SK-N-SH (cell line): ENCODE measurements around the gene DSCAML1.

Source experiments
- CTCF ChIP-seq: fragments of 200-600 bp; sonication (generic); IDR thresholded peaks from 2 replicates; pipeline ENCODE4 v1.6.1; 2017; ENCODE audit warnings: antibody characterized with exemption, mild to moderate bottlenecking, moderate library complexity
- EP300 ChIP-seq, 2 experiments: IDR thresholded peaks; 2 replicates each; pipeline versions ENCODE4 v1.4.0 to v1.6.1; 2012; ENCODE audit warnings: borderline replicate concordance in 1 of 2, low read depth in 1 of 2, low read length in 1 of 2
- RAD21 ChIP-seq: IDR thresholded peaks from 2 replicates; pipeline ENCODE4 v1.6.1; 2012; ENCODE audit warnings: mild to moderate bottlenecking, low read length
- REST ChIP-seq: IDR thresholded peaks from 2 replicates; pipeline ENCODE4 v1.6.1; 2012; ENCODE audit warnings: mild to moderate bottlenecking, low read depth, low read length, moderate library complexity
- SMC3 ChIP-seq: IDR thresholded peaks from 2 replicates; pipeline ENCODE4 v1.6.1; 2012; ENCODE audit warnings: low read depth, low read length, improper control_type of control experiment

- TF ChIP-seq CTCF (no peak), SMC3 (no peak), EP300 (IDR thresholded peaks at IDR 0.05; ENCODE audit: borderline replicate concordance in 1 of 2, low read depth in 1 of 2, low read length in 1 of 2) (no peak), REST (no peak), RAD21 (no peak)
Observed at GRCh38 chr11:117424781-117425180, 372.2 kb downstream of the DSCAML1 start.
